Spleen (tissue), 7 donors: ENCODE measurements around the gene MAP2K5.

Experiments
- POLR2A ChIP-seq, 3 donors: fragments of 450-650 bp; IDR thresholded peaks; one replicate each; pipeline ENCODE4 v1.5.1; 2017; ENCODE audit warnings: antibody characterized with exemption in 3 of 3, mild to moderate bottlenecking in 1 of 3
- TF ChIP-seq, protein P1 (sequence below), 11 experiments: fragments of 200-600 bp in 7 of 11; fragments of 450-650 bp in 4 of 11; sonication (generic) in 4 of 11; IDR thresholded peaks in 8 of 11; conservative IDR thresholded peaks in 3 of 11; 1 replicate in 7 of 11; 2 replicates in 4 of 11; pipeline versions ENCODE4 v1.4.0 to v1.8.0; 2016 to 2021; ENCODE audit warnings: antibody characterized with exemption in 11 of 11, inconsistent platforms in 4 of 11, mild to moderate bottlenecking in 1 of 11
- donor health status: DM: no; HTN: no; CAD: no; lungs with moderate emphysema.
- donor health status: DM: no; HTN: no; CAD: no.
- donor health status: DM: no; HTN: no; CAD: no.

DNA sequence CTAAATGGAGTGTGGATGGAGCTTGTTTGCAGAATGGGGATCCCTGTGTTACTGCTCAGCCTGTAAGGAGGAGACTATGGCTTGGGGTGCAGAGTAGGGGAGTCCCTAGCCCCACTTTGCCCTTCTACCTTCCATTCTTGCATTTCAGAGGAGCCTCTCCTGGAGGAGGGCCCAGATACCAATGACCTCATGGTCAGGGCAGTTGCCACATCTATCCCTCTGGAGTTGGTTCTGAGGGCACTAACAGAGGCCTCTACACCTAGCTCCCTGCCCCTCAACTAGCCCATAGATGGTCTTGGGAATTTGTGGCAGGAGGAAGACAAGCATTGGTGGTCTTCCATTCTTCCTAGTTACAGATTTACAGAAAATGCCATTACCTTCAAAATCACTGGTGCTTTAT is 288.9 kb downstream of the MAP2K5 start:
- TF ChIP-seq, protein P1, sequence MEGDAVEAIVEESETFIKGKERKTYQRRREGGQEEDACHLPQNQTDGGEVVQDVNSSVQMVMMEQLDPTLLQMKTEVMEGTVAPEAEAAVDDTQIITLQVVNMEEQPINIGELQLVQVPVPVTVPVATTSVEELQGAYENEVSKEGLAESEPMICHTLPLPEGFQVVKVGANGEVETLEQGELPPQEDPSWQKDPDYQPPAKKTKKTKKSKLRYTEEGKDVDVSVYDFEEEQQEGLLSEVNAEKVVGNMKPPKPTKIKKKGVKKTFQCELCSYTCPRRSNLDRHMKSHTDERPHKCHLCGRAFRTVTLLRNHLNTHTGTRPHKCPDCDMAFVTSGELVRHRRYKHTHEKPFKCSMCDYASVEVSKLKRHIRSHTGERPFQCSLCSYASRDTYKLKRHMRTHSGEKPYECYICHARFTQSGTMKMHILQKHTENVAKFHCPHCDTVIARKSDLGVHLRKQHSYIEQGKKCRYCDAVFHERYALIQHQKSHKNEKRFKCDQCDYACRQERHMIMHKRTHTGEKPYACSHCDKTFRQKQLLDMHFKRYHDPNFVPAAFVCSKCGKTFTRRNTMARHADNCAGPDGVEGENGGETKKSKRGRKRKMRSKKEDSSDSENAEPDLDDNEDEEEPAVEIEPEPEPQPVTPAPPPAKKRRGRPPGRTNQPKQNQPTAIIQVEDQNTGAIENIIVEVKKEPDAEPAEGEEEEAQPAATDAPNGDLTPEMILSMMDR (IDR thresholded peaks at IDR 0.05 in 8 of 11, conservative IDR thresholded peaks at IDR 0.05 in 3 of 11), result no peak
- no peak for TF ChIP-seq POLR2A (IDR thresholded peaks at IDR 0.05)
